NCI-H2171 (cell line): ENCODE measurements around the gene RAP1GAP.
"Not testable (repeated sequence)": the region's sequence is repeated elsewhere in the genome, so short reads cannot be mapped to it uniquely, and the experiment has no call there.

ENCODE experiments used
- DNase-seq: peaks from one replicate; lab custom pipeline; 2025; lab: John Stamatoyannopoulos, UW

Gene RAP1GAP

DNA sequence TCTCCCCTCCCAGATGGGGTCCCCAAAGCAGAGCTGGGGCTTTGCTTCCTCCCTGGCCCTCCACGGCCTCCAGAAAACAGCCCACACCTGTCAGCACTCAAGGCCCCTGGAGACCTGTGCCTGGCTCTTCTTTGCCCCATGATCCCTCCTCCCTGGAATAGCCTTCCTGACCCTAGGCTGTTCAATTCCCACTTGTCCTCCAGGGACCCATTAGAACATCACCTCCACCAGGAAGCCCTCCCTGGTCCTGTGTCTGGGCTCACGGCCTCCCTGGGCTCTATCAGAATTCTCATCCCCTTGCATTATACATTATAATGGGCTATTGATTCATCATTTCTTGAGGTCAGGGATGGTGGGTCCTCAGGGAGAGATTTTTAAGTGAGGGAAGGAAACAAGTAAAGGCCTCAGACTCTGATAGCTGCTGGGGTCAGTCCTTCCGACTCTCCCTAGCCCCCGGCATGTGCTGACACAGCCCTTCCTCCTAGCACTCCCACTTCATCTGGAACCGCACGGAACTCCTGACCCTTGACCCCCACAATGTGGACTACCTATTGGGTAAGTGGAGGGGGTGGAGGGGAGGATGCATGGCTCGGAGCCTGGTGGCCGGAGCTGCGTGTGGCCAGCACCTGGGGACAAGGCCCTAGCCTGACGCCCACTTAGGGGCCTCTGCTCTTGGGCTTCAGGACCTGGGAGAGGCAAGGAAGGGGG is 99.2 kb downstream of the RAP1GAP start:
- no peak for DNase-seq

- DNase-seq = no peak
Measured at GRCh38 chr1:21568809-21569385, 100.3 kb downstream of the RAP1GAP start.

- peak; percentile 58 for DNase-seq
Measured at GRCh38 chr1:21568006-21568746, 101.0 kb downstream of the RAP1GAP start.

- no peak for DNase-seq
Measured at GRCh38 chr1:21567241-21568005, 101.7 kb downstream of the RAP1GAP start.

DNA sequence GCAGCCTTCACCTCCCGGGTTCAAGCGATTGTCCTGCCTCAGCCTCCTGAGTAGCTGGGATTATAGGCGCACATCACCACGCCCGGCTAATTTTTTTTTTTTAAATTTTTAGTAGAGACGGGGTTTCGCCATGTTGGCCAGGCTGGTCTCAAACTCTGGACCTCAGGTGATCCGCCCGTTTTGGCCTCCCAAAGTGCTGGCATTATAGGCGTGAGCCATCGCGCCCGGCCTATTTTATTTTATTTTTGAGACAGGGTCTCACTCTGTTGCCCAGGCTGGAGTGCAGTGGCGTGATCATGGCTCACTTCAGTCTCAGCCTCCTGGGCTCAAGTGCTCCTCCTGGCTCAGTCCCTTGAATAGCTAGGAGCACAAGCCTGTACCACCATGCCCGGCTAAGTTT is 102.8 kb downstream of the RAP1GAP start:
- not testable (repeated sequence) for DNase-seq

GRCh38 chr1:21565285-21565684 is 103.9 kb downstream of the RAP1GAP start:
- no peak for DNase-seq

DNA sequence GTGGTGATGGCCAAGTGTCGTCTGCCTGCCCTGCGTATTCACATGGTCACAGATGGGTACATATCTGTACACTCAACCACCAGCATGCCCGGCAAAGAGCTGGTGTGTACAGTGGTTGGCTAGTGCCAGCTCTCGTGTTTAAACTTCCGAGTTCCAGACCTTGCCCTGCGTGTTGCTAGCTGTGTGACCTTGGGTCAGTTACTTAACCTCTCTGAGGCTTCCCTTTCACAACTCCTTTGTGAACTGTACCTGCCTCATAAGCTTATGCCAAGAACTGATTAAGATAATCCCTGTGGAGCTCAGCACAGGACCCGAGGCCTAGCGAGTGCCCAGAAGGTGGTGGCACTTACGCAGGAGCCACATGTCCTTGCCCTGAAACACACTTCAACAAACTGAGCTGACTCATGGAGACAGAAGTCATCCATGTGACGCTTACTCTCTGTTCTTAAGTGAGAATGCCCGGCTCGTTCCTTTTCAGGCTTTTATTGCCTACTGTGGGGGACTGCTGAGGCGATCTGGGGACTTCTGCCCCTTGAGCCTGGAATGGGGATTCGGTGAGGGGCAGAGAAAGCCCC is 104.5 kb downstream of the RAP1GAP start:
- DNase-seq = no peak

DNA sequence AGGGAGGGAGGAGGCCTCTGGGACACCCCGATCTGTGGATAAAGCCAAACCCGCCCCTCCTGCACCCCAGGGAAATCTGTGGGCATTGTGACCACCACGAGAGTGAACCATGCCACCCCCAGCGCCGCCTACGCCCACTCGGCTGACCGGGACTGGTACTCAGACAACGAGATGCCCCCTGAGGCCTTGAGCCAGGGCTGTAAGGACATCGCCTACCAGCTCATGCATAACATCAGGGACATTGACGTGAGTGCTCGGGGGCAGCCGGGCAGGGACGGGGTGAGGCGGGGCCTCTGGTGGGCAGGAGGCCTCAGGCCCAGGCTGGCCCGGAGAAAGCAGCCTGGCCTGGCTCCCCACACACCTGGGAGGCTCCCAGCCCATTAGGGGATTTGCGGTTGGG is 105.2 kb downstream of the RAP1GAP start:
- no peak for DNase-seq

- no peak for DNase-seq
Measured at GRCh38 chr1:21562896-21563295, 106.3 kb downstream of the RAP1GAP start.

- no peak for DNase-seq
Measured at GRCh38 chr1:21560916-21561638, 108.1 kb downstream of the RAP1GAP start.

- no peak for DNase-seq
Measured at GRCh38 chr1:21559788-21560567, 109.2 kb downstream of the RAP1GAP start.

- DNase-seq = peak; percentile 59
Measured at GRCh38 chr1:21553116-21553926, 115.8 kb downstream of the RAP1GAP start.

DNA sequence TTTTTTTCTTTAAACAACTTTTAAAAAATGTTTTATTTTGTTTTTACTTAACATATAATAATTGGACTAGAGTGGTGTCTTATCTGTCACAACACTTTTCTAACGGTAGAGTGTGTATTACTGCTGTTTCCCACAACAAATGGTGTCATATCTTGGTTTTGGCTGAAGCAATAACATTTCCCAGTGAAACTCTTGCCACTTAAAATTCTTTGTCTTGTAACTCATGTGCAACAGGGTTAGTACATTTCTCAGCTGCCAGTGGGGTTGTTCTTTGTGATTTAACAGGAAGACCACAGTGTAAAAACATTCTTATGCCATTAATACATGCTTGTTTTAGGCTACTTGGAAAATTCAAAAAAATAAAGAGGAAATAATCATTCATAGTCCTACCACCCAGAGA is 116.4 kb downstream of the RAP1GAP start:
- DNase-seq = no peak

DNA sequence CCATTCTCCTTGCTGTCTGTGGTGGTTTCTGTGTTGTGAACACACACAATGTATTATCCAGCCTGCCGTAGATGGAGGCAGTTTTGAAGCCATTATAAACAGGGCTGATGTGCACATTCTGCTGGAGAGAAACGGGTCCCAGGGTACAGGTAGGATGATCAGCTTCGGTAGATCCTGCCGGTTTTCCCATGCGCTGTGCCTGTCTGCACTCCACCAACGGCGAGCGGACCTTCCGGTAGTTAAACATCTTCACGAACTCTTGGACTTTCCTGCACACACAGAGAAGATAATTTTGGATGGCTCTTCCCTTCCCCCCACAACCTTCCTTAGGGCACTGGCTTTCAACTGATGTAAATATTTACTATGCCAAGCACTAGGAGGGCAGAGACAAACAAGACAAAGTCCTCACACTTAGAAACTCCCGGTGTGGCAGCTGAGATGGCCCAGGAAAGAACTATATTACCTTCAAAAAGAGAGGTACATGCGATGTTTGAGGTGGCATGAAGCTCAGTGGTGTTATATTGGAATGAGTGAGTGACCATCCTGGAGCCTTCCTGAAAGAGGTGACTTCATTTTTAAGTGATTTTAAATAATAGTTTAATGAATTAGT is 118.2 kb downstream of the RAP1GAP start:
- no peak for DNase-seq

DNA sequence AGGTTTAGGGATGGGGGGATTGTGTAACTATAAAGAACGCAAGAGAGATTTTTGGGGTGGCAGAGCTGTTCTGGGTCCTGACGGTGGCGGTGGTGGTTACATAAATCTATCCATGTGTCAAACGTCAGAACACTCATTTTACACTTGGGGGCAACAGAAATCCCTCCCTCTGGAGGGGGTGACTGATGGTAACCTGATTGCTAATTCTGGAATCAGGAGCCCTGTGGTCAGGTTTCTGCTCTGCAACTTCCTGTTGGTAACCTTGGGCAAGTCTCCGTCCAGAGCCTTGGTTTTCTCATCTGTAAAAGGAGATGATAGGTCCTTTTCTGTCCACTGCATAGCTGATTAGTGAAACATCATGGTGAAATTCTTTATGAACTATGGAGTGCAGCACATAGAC is 119.1 kb downstream of the RAP1GAP start:
- no peak for DNase-seq

GRCh38 chr1:21547876-21548275 is 121.3 kb downstream of the RAP1GAP start:
- no peak for DNase-seq
